ENCODE results near the gene TMEM242.

Gene TMEM242

GRCh38 chr6:157288575-157288974, 34.7 kb downstream of the TMEM242 start:
- no peak for DNase-seq (ENCODE audit: low spot score)

- no peak for DNase-seq (ENCODE audit: low spot score)
Observed at GRCh38 chr6:157287923-157288322, 35.4 kb downstream of the TMEM242 start.

GRCh38 chr6:157287247-157287850, 36.0 kb downstream of the TMEM242 start:
- no peak for DNase-seq (ENCODE audit: low spot score)

- no peak for DNase-seq (ENCODE audit: low spot score)
Observed at GRCh38 chr6:157285422-157285779, 37.9 kb downstream of the TMEM242 start.

- no peak for DNase-seq (ENCODE audit: low spot score)
Observed at GRCh38 chr6:157284738-157285421, 38.4 kb downstream of the TMEM242 start.

- no peak for DNase-seq (ENCODE audit: low spot score)
Observed at GRCh38 chr6:157283900-157284737, 39.2 kb downstream of the TMEM242 start.

GRCh38 chr6:157283330-157283898, 39.9 kb downstream of the TMEM242 start:
- DNase-seq (ENCODE audit: low spot score) = no peak

- no peak for DNase-seq (ENCODE audit: low spot score)
Observed at GRCh38 chr6:157282284-157282683, 41.0 kb downstream of the TMEM242 start.

GRCh38 chr6:157281570-157281969, 41.7 kb downstream of the TMEM242 start:
- no peak for DNase-seq (ENCODE audit: low spot score)

GRCh38 chr6:157280947-157281346, 42.4 kb downstream of the TMEM242 start:
- DNase-seq (ENCODE audit: low spot score) = no peak

- no peak for DNase-seq (ENCODE audit: low spot score)
Observed at GRCh38 chr6:157280157-157280556, 43.2 kb downstream of the TMEM242 start.

GRCh38 chr6:157278171-157278570, 45.1 kb downstream of the TMEM242 start:
- DNase-seq (ENCODE audit: low spot score) = no peak

- no peak for DNase-seq (ENCODE audit: low spot score)
Observed at GRCh38 chr6:157276731-157277130, 46.6 kb downstream of the TMEM242 start.

GRCh38 chr6:157276134-157276532, 47.2 kb downstream of the TMEM242 start:
- no peak for DNase-seq (ENCODE audit: low spot score)

GRCh38 chr6:157274471-157275226, 48.7 kb downstream of the TMEM242 start:
- peak; percentile 90 for DNase-seq (ENCODE audit: low spot score)

GRCh38 chr6:157273756-157274470, 49.4 kb downstream of the TMEM242 start:
- DNase-seq (ENCODE audit: low spot score) = peak; percentile 98

GRCh38 chr6:157272866-157273755, 50.2 kb downstream of the TMEM242 start:
- DNase-seq (ENCODE audit: low spot score) = peak; percentile 76

- DNase-seq (ENCODE audit: low spot score) = no peak
Observed at GRCh38 chr6:157272372-157272771, 50.9 kb downstream of the TMEM242 start.

GRCh38 chr6:157271911-157272310, 51.4 kb downstream of the TMEM242 start:
- DNase-seq (ENCODE audit: low spot score) = no peak

- no peak for DNase-seq (ENCODE audit: low spot score)
Observed at GRCh38 chr6:157271441-157271840, 51.9 kb downstream of the TMEM242 start.

Measured in HuH-7 (cell line).